Measurements from ENCODE around the gene PRPSAP1.
"Not testable (repeated sequence)": the region's sequence is repeated elsewhere in the genome, so short reads cannot be mapped to it uniquely, and the experiment has no call there.

The PRPSAP1 gene

GRCh38 chr17:76312735-76313134 lies 41.0 kb downstream of the PRPSAP1 start:
- ChIA-PET CTCF (interaction anchor here (0.6 to 0.9 kb wide), 2 partner anchors 10 to 27 kb away, joined by 3 read pairs; no protein-coding TSS in a partner anchor), POLR2A (ENCODE audit: low non-redundant PET) (no interaction called here)
- TF ChIP-seq CTCF (conservative IDR thresholded peaks at IDR 0.05; ENCODE audit: low read depth), result no peak
- H3K27ac ChIP-seq, result no peak overlapping the region
- no peak for DNase-seq (ENCODE audit: low spot score)

DNA sequence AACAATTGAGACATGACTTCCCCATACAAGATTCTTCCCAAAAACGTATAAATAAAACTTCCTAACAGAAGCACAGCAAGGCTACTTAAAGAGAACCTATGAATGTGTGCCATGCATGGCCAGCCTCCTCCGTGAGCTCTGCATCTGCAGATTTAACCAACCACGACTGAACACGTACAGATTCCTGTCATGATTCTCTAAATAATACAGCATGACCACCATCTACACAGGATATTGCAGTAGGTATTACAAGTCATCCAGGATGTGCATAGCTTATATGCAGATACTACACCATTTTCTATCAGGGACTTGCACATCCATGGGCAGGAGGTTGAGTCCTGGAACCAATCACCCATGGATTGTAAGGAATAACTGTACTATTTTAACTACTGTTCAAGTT lies 44.3 kb downstream of the PRPSAP1 start:
- no peak overlapping the region for H3K27ac ChIP-seq
- DNase-seq (ENCODE audit: low spot score), result no peak
- POLR2A ChIA-PET (ENCODE audit: low non-redundant PET), result no interaction called here
- CTCF ChIA-PET, result interaction anchor here (0.7 kb wide), 1 partner anchor 96 kb away, joined by 3 read pairs; no protein-coding TSS in a partner anchor
- TF ChIP-seq CTCF (conservative IDR thresholded peaks at IDR 0.05; ENCODE audit: low read depth), result no peak

- ChIA-PET CTCF (interaction anchor here (1.1 to 2.2 kb wide), 2 partner anchors 90 to 151 kb away, joined by 3 to 11 read pairs; no protein-coding TSS in a partner anchor), POLR2A (ENCODE audit: low non-redundant PET) (no interaction called here)
- H3K27ac ChIP-seq, result peak within 1 kb of the TSS; percentile 5; the same call in 1 of the 2 replicates
- no peak for DNase-seq (ENCODE audit: low spot score)
- no peak for TF ChIP-seq CTCF (conservative IDR thresholded peaks at IDR 0.05; ENCODE audit: low read depth)
Observed at GRCh38 chr17:76307966-76308338, 45.8 kb downstream of the PRPSAP1 start, which contains the start of gene QRICH2. TSS of gene QRICH2 (minus strand) at chr17:76308276. CDS start at chr17:76307998, 278 bp downstream.

- CTCF ChIA-PET, result interaction anchor here (1.1 to 2.2 kb wide), 2 partner anchors 91 to 151 kb away, joined by 3 to 11 read pairs; no protein-coding TSS in a partner anchor
Observed at GRCh38 chr17:76307299-76307965, 46.3 kb downstream of the PRPSAP1 start.

DNA sequence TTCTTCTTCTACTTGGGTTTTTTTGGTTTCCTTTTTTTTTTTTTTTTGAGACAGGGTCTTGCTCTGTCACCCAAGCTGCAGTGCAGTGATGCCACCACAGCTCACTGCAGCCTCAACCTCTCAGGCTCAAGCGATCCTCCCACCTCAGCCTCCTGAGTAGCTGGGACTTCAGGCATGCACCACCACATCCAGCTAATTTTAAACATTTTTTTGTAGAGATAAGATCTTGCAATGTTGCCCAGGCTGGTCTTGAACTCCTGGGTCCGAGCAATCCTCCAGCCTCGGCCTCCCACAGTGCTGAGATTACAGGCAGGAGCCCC lies 48.6 kb downstream of the PRPSAP1 start:
- H3K27ac ChIP-seq; DNase-seq (ENCODE audit: low spot score): not testable (repeated sequence)
- ChIA-PET POLR2A (ENCODE audit: low non-redundant PET) (interaction anchor here (0.7 kb wide), 1 partner anchor 283 kb away, joined by 6 read pairs; no protein-coding TSS in a partner anchor), CTCF (interaction anchor here (3.0 kb wide), 1 partner anchor 93 kb away, joined by 22 read pairs; no protein-coding TSS in a partner anchor)

More at GRCh38 chr17:76307299-76307965, 46.3 kb downstream of the PRPSAP1 start:
- peak overlapping the region; percentile 5; the same call in 1 of the 2 replicates for H3K27ac ChIP-seq
- no peak for TF ChIP-seq CTCF (conservative IDR thresholded peaks at IDR 0.05; ENCODE audit: low read depth)
- DNase-seq (ENCODE audit: low spot score), result no peak
- POLR2A ChIA-PET (ENCODE audit: low non-redundant PET), result no interaction called here

DNA sequence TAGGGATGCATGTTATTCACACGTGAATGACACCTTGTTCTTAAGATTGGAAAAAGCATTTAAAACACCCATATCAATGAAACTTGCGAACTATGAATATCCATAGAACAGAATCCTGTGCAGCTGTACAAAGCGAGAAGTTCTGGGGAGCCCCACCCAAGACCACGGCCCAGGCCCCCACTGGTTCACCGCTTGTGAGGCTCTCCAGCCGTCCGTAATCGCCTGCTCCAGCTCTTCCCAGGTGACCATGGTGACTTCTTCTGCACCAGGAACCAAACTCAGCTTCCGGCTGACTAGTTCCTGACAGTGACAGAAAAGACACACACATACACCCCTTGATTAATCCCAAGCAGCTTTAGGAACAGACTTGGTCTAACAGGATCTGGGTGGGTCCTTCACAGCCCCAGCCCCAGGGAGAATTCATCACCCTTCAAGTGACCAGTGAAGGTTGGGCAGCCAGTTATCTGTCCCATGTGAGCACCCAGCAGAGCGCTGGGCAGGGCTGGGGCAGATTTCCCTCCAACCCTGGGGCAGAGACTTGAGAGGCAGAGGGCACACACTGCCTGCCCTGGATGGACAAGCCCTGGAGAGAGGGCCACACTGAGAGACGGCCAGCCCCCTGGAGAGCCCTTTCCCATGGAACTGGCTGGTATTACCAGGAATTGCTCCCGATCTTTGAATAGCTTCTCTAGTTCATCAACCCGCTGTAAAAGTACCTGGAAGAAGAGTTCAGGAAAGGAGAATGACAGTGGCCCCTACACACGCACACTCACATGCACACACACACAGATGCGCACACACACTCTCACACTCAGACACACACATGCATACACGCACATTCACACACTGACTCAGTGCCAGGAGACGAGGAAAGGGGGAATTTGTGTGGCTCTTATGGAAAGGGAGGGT lies 49.2 kb downstream of the PRPSAP1 start:
- ChIA-PET POLR2A (ENCODE audit: low non-redundant PET) (interaction anchor here (0.7 kb wide), 1 partner anchor 282 kb away, joined by 6 read pairs; no protein-coding TSS in a partner anchor), CTCF (interaction anchor here (3.0 kb wide), 1 partner anchor 93 kb away, joined by 22 read pairs; no protein-coding TSS in a partner anchor)
- no peak for TF ChIP-seq CTCF (conservative IDR thresholded peaks at IDR 0.05; ENCODE audit: low read depth)
- no peak for DNase-seq (ENCODE audit: low spot score)
- no peak overlapping the region for H3K27ac ChIP-seq
